Neural crest cell (in vitro differentiated cells): ENCODE measurements around the gene HS6ST2. TPM values are rescaled to one million over a fixed set of nuclear protein-coding genes. Genes with fewer than 3 reads are reported as not detected.

ENCODE experiments used
- DNase-seq: peaks from one replicate; pipeline ENCODE4 v3.0.0; 2021; ENCODE audit warnings: low read depth, mixed read lengths, low spot score
- H3K27ac Mint-ChIP-seq: one replicate; pipeline ENCODE4 v1.8.0; 2021; ENCODE audit warnings: mild to moderate bottlenecking, mixed read lengths; ENCODE audit not compliant: unreplicated experiment
- H3K27me3 Mint-ChIP-seq: 2 replicates; pipeline ENCODE4 v1.8.0; 2021; ENCODE audit warnings: low read depth, mild to moderate bottlenecking, mixed read lengths
- H3K36me3 Mint-ChIP-seq: 2 replicates; pipeline ENCODE4 v1.8.0; 2021; ENCODE audit warnings: low read depth, mild to moderate bottlenecking, mixed read lengths
- H3K4me1 Mint-ChIP-seq: 2 replicates; pipeline ENCODE4 v1.8.0; 2021; ENCODE audit warnings: mixed read lengths
- H3K4me3 Mint-ChIP-seq: one replicate; pipeline ENCODE4 v1.8.0; 2021; ENCODE audit warnings: mild to moderate bottlenecking, mixed read lengths
- H3K9me3 Mint-ChIP-seq: 2 replicates; pipeline ENCODE4 v1.8.0; 2021; ENCODE audit warnings: mixed read lengths
- CTCF ChIP-seq: fragments of 200-600 bp; sonication (generic); conservative IDR thresholded peaks from 2 replicates; pipeline ENCODE4 v1.5.0; 2021; ENCODE audit warnings: antibody characterized with exemption, mild to moderate bottlenecking
- total RNA-seq: library from RNA; stranded (reverse); gene quantifications from 2 replicates; pipeline ENCODE4 v1.2.1, GENCODE V29; 2021

Gene HS6ST2
- total RNA-seq, 1 donor from 2014 or later, result 13.9 TPM

- H3K9me3 Mint-ChIP-seq, result no peaks in the 10 kb centered on the region
- no peak overlapping the region for H3K27ac Mint-ChIP-seq
- no peaks in the 10 kb centered on the region for H3K36me3 Mint-ChIP-seq
- TF ChIP-seq CTCF, result no peak
- no peak overlapping the region for H3K4me3 Mint-ChIP-seq
- DNase-seq, result no peak
- H3K4me1 Mint-ChIP-seq, result no peaks in the 10 kb centered on the region
- H3K27me3 Mint-ChIP-seq, result no peaks in the 10 kb centered on the region
These were observed 243.5 kb downstream of the HS6ST2 start for GRCh38 chrX:132714913-132715312.

DNA sequence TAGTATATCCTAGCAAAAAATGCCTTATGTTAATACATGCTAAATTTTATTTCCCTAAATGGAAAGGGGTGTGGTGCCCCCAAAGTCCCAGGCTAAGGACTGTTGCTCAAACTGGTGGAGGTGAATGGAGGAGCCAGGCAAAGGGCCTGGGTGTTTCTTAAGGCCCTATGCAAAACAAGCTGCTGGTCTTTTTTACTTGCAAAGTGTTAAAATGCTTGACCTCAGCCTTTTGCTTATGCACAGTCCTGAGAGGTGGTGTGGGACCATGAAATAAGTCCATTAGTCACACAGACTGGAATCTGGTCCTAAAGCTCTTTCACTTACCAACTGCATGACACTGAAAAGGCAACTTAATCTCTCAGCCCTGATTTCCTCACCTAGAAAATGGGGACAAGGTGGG, 246.1 kb downstream of the HS6ST2 start:
- Mint-ChIP-seq H3K36me3 (no peaks in the 10 kb centered on the region), H3K27me3 (no peaks in the 10 kb centered on the region)
- TF ChIP-seq CTCF, result no peak

DNA sequence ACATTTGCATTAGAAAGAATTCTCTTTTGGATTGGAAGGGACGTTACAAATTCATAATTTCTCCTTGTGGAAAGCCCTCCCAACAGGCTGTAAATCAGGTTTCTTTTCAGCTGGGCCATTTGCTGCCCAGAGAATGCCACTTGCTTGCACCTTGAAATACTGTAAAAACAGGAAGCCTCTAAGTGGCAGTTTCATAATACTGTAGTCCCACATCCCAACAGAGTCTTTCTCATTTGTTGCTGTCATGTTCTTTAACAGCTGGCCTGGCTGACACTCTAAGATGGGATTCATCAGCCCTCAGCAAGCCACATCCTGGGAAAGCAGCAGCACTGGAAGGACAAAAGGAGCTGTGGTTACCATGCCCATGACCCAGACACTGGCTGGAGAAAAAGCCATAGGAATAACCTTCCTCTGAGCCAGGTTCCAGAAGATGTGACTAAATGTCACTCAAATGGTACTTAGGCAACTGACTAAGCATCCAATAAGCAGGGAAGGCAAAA, 247.7 kb downstream of the HS6ST2 start:
- peaks cover 11% of the 10 kb centered on the region for H3K4me1 Mint-ChIP-seq
- H3K4me3 Mint-ChIP-seq, result no peak overlapping the region
- H3K27ac Mint-ChIP-seq, result no peak overlapping the region
- TF ChIP-seq CTCF, result no peak
- no peaks in the 10 kb centered on the region for H3K27me3 Mint-ChIP-seq
- no peaks in the 10 kb centered on the region for H3K36me3 Mint-ChIP-seq
- H3K9me3 Mint-ChIP-seq, result no peaks in the 10 kb centered on the region
- DNase-seq, result no peak

More for the DNA sequence above, 246.1 kb downstream of the HS6ST2 start:
- Mint-ChIP-seq H3K27ac (no peak overlapping the region), H3K4me3 (no peak overlapping the region), H3K9me3 (no peaks in the 10 kb centered on the region), H3K4me1 (peaks cover 11% of the 10 kb centered on the region)
- no peak for DNase-seq

- TF ChIP-seq CTCF, result no peak
- H3K4me3 Mint-ChIP-seq, result no peak overlapping the region
- no peaks in the 10 kb centered on the region for H3K27me3 Mint-ChIP-seq
- H3K9me3 Mint-ChIP-seq, result no peaks in the 10 kb centered on the region
- DNase-seq, result no peak
- H3K27ac Mint-ChIP-seq, result no peak overlapping the region
- no peaks in the 10 kb centered on the region for H3K36me3 Mint-ChIP-seq
- peaks cover 23% of the 10 kb centered on the region for H3K4me1 Mint-ChIP-seq
These were observed 249.9 kb downstream of the HS6ST2 start for GRCh38 chrX:132708529-132708928.

DNA sequence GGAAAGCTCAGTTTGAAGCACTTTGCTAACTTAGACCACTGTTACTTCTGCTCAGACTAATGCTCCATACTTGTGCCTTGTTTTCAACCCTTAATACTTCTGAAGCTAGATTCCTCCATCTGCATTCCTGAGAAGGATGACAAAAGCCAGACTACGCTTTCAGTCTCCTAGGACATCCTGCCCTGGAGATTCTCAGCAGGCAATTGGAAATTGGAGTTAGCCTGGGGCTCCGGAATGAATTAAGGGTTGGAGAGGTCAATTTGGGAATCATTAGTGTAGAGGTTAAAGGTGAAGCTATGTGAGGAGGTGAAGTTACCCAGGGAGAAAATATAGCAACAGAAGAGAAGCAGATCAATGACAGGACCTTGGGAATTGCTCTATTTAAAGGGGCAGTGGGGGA, 253.7 kb downstream of the HS6ST2 start:
- no peak overlapping the region for H3K27ac Mint-ChIP-seq
- no peak for DNase-seq
- no peaks in the 10 kb centered on the region for H3K36me3 Mint-ChIP-seq
- no peak overlapping the region for H3K4me3 Mint-ChIP-seq
- no peaks in the 10 kb centered on the region for H3K9me3 Mint-ChIP-seq
- TF ChIP-seq CTCF, result no peak
- H3K4me1 Mint-ChIP-seq, result peaks cover 23% of the 10 kb centered on the region
- no peaks in the 10 kb centered on the region for H3K27me3 Mint-ChIP-seq

DNA sequence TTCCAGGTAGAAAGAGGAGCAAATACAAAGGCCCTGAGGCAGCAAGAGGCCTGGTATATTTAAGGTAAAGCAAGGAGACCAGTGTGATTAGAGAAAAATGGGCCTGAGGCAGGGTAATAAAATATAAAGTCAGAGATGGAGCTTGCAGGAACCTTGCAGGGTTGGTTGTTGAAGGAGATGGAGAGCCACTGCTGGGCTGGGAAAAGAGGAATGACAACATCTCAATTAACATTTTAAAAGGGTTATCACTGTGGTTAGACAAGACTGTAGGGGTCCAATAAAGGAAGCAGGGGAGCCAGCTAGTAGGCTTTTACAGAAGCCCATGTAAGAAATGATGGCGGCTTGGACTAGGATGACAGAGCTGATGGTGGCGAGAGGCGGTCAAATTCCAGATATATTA, 264.0 kb downstream of the HS6ST2 start:
- Mint-ChIP-seq H3K4me1 (peaks cover 11% of the 10 kb centered on the region), H3K27ac (no peak overlapping the region), H3K4me3 (no peak overlapping the region), H3K9me3 (no peaks in the 10 kb centered on the region), H3K36me3 (no peaks in the 10 kb centered on the region), H3K27me3 (no peaks in the 10 kb centered on the region)
- no peak for DNase-seq
- TF ChIP-seq CTCF, result no peak
